GM21360 (cell line): ENCODE results near the gene SMPD3.

Experiments used
- ATAC-seq: cut with Tn5 transposase; IDR thresholded peaks from one replicate; pipeline ENCODE4 v1.9.1; 2021; ENCODE audit warnings: mild to moderate bottlenecking, moderate library complexity; ENCODE audit not compliant: unreplicated experiment

SMPD3 gene

DNA sequence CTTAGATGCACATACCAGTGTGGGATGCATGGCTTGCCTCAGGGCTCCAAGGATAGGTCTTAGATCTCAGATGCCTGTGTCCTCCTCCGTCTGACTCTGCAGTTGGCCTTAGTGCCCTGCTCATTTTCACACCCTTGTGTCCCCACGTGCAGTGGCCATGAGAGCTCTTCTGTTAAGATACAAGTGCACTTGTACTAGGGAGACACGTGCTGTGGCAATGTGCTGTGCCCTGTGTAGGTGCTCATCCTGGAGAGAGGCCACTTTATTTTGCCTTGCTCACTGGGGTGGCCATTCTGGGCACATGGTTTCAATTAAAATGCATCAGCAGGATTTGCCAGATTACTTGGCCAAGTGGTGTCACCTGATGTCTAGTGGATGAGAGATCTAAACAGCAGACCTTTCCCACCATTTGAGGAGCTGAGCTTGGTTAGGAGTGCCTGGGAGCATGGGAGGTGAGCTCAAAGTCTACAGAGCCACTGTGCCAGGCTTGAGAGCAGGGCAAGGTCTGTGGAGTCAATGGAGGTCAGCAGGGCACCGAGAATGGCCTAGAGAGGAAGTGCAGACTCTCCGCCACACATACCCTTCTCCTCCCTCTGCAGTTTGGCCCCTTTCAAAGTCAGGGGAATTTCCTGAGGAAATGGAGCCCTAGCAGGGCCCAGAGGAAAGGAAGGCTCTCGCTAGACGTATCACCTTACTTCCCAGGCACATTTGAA lies 25.2 kb upstream of the SMPD3 start:
- no peak for ATAC-seq

DNA sequence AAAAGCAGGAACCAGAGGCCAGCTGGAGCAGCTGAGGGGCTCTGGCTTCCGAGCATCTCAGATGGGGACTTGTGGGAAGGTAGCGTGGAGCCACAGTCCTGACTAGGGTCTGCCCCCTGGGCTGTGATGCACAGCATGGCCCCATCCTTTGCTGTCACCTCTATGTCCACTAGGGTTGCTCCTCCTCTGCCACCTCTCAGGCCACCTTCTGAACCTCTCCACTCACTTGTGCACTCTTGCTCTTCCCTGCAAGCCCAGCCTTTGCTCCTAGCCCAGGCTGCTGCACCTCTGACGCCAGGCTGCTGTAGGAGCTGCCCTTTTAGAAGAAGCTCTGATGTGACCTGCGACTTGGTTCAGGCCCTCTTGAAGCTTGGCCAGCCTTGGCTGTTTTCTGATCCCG lies 24.3 kb upstream of the SMPD3 start:
- ATAC-seq: no peak

DNA sequence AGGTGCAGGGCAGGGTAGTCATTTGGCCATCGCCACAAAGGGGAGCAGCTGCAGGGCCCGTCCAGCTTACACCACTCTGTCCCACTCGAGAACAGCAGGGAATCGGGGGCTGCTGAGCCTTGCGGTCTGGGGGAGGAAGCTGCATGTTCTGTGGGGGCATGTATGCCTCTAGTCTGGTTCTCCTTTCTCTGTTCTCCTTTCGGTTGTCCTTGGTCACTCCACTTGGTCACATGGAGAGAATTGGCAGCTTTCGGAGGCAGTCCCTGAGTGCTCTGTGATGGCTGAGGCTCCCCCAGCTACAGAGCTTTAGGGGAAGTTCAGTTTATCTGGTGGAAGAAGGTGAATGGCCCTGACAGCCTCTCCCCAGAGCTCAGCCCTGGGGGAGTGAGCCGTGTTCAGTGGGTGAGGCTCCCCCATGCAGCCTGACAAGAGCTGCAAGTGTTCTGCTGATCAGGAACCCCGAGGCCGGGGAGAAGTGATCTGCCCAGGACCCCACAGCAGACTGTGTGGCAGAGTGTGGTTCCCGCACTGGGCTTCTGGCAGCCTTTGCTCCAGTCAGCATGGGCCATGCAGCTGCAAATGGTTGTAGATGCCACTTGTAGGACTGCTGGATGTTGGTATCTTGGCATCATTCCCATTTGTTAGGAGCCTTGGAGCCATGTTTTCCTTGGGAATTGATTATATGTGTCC lies 22.3 kb upstream of the SMPD3 start:
- peak; percentile 86 for ATAC-seq

- ATAC-seq: no peak
These were observed 21.6 kb upstream of the SMPD3 start for GRCh38 chr16:68469796-68470460.

- ATAC-seq: no peak
These were observed 20.5 kb upstream of the SMPD3 start for GRCh38 chr16:68468842-68469241.

DNA sequence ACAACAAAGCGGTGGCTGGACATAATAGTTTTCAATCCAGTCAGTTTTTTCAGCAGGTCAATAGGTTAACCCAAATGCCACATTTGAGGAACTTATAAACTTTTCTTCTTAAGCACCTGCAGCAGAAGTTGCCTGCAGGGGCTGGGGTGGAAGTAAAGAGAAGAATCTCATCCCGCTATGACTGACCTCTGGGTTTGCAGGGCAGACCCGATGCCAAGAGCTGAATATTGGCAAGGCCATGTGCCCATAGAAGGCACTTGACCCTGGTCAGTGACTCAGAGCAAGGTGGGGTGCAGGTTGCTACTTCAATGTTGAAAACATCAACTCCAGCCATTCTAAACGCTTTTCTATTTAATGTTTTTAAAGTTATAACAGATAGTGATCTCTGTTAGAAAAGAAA lies 17.9 kb upstream of the SMPD3 start:
- no peak for ATAC-seq

GRCh38 chr16:68463904-68464303 lies 15.6 kb upstream of the SMPD3 start:
- no peak for ATAC-seq

GRCh38 chr16:68460067-68460466 lies 11.8 kb upstream of the SMPD3 start:
- no peak for ATAC-seq

DNA sequence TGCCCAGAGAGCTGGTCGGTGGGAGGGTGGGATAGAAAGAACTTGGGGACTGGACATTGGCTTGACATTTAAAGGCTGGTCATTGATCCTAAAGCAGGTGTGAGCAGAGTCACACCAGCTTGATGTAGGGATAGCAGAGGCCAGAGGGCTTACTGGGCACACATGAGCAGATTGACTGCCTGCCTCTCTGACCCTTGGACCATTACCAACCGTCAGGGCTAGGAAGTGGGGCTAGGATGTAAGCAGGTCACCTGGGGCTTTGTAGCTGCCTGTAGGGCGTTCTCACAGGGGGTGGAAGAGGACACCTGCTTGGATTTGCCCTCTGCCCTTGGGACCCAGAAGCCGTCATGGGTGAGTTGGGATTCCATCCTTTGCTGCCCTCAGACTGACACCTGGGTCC lies 11.1 kb upstream of the SMPD3 start:
- ATAC-seq: no peak

GRCh38 chr16:68458551-68458950 lies 10.2 kb upstream of the SMPD3 start:
- ATAC-seq: no peak

GRCh38 chr16:68458101-68458500 lies 9.8 kb upstream of the SMPD3 start:
- no peak for ATAC-seq

- no peak for ATAC-seq
These were observed 7.3 kb upstream of the SMPD3 start for GRCh38 chr16:68455631-68456030.

DNA sequence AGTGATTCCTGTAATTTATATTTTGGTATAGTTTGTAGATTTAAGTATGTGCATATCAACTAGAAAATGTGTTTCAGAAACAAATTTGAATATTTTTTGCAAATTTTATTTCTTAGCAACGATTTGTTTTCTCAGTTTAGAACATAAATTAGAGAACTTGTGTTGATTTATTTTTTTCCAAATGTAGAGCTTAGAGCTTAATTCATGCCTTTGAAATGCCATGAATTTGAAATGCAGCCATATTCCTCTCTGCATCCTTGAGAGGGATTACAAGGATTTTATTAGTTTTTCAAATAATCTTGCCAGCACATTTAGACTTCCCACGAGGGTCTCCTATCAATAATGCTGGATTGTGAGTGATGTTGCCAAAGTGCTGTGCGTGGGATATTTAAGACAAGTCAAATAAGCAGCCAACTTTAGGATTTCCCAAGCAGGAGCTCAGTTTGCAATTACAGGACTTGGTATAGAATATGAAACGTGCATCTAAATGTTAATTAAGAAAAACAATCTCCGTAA lies 6.7 kb upstream of the SMPD3 start:
- no peak for ATAC-seq

DNA sequence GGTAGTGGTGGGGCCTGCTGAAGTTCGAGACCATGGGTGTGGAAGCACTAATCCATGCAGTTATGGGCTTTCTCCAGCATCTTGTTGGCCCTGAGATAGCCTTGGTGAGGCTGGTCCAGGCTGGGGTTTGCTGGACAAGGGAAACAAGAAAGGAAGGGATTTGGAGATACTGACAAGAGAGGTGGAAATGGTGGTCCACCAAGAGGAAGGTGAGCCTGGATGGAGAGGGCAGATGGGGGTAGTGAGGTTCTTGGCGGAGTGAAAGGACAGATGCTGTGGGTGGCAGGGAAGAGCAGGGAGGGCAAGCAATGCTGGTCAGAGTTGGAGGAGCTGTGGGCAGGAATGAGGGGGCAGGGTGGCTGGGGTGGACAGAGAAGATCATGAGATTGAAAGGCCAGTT lies 5.5 kb upstream of the SMPD3 start:
- no peak for ATAC-seq

- no peak for ATAC-seq
These were observed 3.9 kb upstream of the SMPD3 start for GRCh38 chr16:68452176-68452575.

DNA sequence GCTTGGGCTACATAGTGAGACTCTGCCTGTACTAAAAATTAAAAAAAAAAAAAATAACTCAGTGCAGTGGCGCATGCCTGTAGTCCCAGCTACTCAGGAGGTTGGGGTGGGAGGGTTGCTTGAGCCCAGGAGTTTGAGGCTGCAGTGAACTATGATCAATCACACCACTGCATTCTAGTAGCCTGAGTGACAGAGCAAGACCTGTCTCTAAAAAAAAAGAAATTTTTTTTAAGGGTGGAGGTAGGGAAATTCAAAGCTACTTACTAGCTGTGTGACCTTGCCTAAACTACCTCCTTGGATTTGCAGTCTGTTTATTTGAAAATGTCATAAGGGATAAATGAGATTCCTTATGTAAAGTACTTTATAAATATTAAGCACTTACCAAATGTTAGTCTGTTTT lies 3.4 kb upstream of the SMPD3 start:
- ATAC-seq: no peak

DNA sequence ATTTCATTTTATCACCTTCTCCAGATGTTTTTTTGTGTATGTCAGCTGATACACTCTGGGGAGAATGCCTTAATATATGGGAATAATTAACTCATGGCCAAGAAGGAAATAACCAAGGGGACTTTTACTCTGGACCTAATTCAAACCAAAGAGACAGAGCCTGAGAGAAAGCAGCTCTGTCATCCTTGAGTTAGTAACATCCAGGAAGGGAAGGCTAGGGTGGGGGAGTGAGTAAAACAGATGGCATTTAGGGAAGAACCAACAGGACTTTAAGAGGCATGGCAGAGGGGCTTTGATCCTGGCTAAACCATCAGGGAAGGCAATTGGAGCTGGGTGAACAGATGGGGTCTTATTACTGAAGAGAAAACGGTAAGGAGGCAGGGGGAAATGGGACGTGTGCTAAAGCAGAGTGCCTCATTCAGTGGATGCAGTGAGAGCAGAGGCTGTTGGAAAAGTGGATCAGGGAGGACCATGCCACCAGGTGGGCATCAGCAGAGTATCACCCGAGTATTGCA lies 2.5 kb upstream of the SMPD3 start:
- ATAC-seq: no peak

GRCh38 chr16:68447653-68448359 lies 502 bp downstream of the SMPD3 start:
- peak; percentile 13 for ATAC-seq

GRCh38 chr16:68446681-68447652 lies 1.3 kb downstream of the SMPD3 start:
- no peak for ATAC-seq

DNA sequence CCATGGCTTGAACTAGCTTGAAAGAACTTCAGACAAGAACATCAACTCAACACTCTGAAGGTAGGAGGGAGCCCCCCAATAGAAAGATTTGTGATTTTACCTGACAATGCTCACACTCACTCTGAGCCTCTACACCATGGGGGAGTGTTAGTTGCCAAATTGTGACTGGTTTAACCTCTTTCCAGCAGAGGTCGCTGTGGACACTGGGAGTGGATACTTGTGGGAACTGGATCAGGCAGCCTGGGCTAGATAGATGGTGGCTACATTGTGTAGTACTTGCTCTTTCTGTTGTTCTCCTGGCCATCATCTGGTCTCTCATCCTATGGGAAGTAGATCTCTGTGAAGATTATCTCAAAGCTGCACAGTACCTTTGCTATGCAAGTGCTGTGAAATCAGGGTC lies 2.9 kb downstream of the SMPD3 start:
- ATAC-seq: no peak
